Heart left ventricle (tissue), 13 donors: ENCODE results near the gene MTF2.

Experiments used
- POLR2A ChIP-seq, 2 donors: fragments of 450-650 bp; IDR thresholded peaks; one replicate each; pipeline ENCODE4 v1.6.1; 2017; ENCODE audit warnings: antibody characterized with exemption in 2 of 2, mild to moderate bottlenecking in 2 of 2, moderate library complexity in 2 of 2
- TF ChIP-seq, protein P1 (sequence below), 12 donors: fragments of 200-600 bp; sonication (generic) in 4 of 12; IDR thresholded peaks; one replicate each; pipeline versions ENCODE4 v1.5.0 to v1.8.0; 2018 to 2022; ENCODE audit warnings: antibody characterized with exemption in 12 of 12, mild to moderate bottlenecking in 5 of 12
- donor health status: ischemic (EF 13 %, LVEDD 7.1; RV severe dilation, severe dysfunction).
- donor health status: DM: no; HTN: yes; CAD: no.
- donor health status: DM: no; HTN: no; CAD: no.
- donor health status: ischemic (EF 25% LVEDD 6.9; RV normal size, moderate dysfunction).
- donor health status: ischemic (EF 25% LVEDD 5.7; RV mildly dilated, moderate dysfunction).
- donor health status: ischemic (EF 35%, LVEDD 5.7; RV mildly dilated, moderate dysfunction).
- donor health status: nonischemic (EF 11% LVEDD 7.7; RV severe dilation, severe dysfunction).
- donor health status: DM: yes; HTN: yes; CAD: no.
- donor health status: PGD.
- donor health status: ischemic (EF 29% LVEDD 5.4; RV normal size, mild dysfunction).
- donor health status: nonischemic (EF 23%, LVEDD 6.1; RV moderate dilation, normal function).

GRCh38 chr1:93079685-93080141, 630 bp downstream of the MTF2 start:
- TF ChIP-seq, protein P1, sequence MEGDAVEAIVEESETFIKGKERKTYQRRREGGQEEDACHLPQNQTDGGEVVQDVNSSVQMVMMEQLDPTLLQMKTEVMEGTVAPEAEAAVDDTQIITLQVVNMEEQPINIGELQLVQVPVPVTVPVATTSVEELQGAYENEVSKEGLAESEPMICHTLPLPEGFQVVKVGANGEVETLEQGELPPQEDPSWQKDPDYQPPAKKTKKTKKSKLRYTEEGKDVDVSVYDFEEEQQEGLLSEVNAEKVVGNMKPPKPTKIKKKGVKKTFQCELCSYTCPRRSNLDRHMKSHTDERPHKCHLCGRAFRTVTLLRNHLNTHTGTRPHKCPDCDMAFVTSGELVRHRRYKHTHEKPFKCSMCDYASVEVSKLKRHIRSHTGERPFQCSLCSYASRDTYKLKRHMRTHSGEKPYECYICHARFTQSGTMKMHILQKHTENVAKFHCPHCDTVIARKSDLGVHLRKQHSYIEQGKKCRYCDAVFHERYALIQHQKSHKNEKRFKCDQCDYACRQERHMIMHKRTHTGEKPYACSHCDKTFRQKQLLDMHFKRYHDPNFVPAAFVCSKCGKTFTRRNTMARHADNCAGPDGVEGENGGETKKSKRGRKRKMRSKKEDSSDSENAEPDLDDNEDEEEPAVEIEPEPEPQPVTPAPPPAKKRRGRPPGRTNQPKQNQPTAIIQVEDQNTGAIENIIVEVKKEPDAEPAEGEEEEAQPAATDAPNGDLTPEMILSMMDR (IDR thresholded peaks at IDR 0.05): no peak
- no peak for TF ChIP-seq POLR2A (IDR thresholded peaks at IDR 0.05)
